Stimulated activated CD4-positive, alpha-beta T cell treated with anti-CD3 and anti-CD28 coated beads, Interleukin-15, amount 100 ng/mL, for 48 hours (primary cell): ENCODE measurements around the gene MAP1B.
"Not testable (repeated sequence)": the region's sequence is repeated elsewhere in the genome, so short reads cannot be mapped to it uniquely, and the experiment has no call there.

Experiments used
- DNase-seq, 2 donors: peaks; one replicate each; pipeline ENCODE4 v3.0.0-alpha.2; 2020; ENCODE audit warnings: low read depth in 2 of 2

Gene MAP1B

GRCh38 chr5:72107131-72107900, at the start of gene MAP1B:
MAP1B (plus strand) TSS chr5:72107475; CDS start chr5:72107532, 57 bp downstream.
- DNase-seq: no peak

DNA sequence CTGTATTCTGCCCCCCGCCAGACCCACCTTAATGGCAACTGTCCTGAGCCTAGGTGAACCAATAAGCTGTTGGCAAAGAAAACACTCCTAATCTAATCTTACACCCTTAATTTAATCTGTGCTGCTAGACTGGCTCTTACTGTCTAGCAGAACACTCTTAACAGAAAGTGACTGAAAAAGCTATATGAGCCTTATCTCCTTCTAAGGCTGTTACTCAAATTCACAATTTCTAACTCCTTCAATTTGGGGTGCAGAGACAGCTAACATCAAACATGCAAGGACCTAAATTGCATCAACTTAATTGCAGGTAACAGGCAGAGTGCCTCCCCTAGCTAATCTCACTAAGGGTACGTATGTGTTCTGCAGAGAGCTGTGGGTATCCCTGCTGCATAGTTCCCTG, 49.5 kb upstream of the MAP1B start:
- DNase-seq: no peak

GRCh38 chr5:72063219-72063819, 44.0 kb upstream of the MAP1B start:
- DNase-seq: peak in 1 of 2 donors; percentile 4

DNA sequence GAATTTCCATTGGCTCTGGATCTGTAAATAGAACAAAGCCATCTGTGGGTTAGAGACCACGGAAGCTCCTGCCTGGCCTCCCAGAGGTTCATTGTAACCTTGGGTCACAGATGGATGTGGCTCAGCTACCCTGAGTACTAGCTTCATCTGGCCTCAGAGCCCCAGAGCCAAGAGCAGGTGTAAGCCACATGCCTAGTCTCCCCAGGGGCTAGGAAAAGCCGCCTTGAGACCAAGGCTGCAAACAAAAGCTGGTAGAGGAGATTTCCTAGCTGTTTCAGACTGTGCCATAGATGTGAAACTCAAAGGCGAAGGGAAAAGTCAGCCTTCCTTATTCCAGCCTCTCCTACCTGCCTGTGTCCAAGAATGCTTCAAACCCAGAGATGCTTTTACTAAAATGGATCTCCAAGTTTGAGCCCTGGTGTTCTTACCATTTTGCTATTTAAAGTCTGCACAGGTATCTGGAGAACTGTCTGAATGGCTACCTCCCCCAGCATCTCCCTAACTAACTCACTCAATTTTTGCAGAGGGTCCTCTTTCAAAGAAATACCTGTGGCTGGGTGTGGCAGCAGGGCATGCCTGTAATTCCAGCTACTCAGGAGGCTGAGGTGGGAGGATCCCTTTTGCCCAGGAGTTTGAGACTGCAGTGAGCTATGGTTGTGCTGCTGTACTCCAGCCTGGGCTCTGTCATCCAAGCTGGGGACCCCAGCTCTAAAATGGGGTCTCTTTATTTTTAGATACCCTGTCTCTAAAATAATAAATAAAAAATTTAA, 42.3 kb upstream of the MAP1B start:
- DNase-seq: no peak

GRCh38 chr5:72065751-72066255, 41.5 kb upstream of the MAP1B start:
- DNase-seq: no peak

DNA sequence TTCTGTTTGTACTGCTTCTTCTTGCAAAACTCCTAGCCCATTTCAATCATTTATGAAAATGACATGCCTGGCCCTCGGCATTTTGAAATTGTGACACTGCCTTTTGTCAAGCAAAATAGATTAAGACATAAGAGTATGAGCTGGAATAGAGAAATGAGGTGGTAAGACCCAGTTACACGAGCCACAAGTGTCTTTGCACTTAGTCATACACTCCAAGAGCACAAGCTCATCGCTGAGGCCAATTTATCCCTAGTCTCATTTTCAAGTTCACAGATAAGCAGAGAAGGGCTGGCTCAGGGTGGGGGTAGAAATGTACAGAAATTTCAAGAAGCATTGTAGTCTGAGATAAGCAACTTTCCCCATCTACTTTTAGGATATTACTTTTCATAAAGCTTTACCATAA, 40.6 kb upstream of the MAP1B start:
- no peak for DNase-seq

GRCh38 chr5:72067682-72068470, 39.4 kb upstream of the MAP1B start:
- DNase-seq: no peak

DNA sequence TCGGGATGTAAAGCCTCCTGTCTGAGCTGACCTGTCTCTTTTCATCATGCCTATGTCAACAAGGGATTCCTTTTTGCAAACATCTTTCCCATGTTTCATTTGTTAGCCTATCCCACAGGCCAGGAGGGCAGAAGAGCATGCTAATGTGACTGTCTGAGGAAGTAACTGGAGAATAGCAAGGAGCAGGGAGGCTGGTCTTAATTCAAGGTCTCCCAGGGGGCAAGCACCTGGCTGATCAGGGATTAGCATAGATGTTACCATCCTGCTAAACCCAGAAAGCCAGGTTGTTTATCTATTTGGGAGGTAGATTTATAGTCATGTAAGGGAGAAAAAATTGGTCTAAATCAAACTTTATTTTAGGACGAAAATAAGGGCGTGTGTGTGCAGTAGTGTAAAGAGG, 36.7 kb upstream of the MAP1B start:
- no peak for DNase-seq

- no peak for DNase-seq
Observed at GRCh38 chr5:72071906-72072305, 35.4 kb upstream of the MAP1B start.

- DNase-seq: no peak
Observed at GRCh38 chr5:72074251-72074650, 33.0 kb upstream of the MAP1B start.

- no peak for DNase-seq
Observed at GRCh38 chr5:72075461-72075860, 31.8 kb upstream of the MAP1B start.

DNA sequence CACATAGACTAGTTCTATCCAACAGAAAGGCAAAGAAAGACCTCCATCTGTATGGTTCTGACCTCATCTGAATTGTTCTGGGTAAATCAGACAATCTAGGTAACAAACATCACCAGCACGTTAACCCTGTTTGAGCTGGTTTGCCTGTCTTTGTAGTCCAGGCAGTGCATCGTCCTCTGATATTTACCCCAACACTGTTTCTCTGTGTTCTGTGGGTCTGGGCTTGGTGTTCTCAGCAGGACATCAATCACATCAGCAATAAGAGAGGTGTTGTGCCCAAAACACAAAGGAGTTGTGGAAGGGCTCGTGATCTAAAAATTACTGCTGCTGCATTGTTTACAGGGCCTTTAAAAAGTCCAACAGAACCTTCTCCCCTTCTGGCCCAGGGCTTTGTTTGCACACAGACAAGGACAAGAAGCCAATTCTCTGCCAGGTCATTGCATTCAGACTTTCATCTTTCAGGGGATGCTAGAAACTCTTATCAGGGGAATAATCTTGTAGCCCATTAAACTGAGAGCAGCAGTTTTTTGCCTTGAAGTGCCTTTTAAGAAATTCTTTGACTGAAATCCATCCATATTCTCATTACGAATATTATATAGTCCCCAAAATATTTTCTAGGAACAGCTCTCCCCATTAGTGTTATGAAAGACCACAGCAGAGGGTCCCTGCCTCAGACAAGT, 30.5 kb upstream of the MAP1B start:
- no peak for DNase-seq

DNA sequence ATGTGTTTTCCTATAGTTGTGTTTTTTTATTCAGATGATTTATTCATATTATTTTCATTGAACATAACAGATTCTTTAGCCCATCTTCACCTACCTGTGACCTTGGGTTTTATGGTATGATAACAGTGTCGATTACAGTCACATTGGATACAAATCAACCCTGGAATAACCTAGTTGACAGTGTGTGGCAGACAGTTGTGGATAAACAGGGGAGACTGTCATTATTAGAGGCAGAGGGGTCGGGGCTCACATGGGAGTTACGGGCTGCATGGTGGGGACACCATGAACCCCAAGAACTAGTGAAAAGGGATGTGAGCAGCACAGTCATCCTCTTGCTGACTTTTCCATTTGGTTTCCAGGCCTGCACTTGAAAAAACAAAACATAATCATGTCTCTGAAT, 29.9 kb upstream of the MAP1B start:
- DNase-seq: no peak

DNA sequence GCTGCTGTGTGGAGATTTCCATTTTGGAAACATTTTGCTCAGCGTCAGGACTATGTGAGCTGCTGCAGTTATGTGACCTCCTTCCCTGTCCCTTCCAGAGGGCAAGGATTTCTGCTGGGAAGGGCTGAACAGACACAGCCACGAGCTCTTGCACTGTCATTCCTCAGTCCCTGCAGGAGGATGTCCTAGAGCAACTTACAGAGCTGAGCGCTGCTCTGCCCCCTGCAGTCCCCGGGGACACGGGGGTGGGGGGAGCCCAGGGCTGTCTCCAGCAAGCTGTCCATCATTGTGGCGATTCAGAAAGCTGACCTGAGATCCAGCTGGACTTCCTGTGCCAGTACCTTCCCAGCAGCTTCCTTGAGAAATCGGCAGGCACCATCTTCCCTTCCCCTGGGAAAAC, 28.0 kb upstream of the MAP1B start:
- DNase-seq: no peak

- DNase-seq: no peak
Observed at GRCh38 chr5:72082048-72082447, 25.2 kb upstream of the MAP1B start.

DNA sequence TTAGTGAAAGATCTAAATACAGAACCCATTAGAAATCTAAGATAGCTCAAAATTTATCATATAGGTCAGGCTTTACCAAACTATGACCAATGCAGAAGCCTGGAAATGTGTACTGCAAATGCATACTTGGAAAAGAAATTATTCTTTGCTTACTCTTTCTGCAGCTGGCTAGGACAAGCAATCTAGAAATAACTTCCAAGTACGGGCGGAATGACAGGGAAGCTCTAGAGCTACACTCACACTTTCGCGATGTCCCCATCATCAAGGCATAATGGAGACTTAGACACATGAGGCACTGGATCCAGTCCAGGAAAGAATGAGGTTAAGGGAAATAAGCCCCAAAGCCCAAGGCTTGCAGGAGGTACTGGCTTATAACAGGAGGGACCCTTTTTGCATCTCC, 22.4 kb upstream of the MAP1B start:
- DNase-seq: no peak

DNA sequence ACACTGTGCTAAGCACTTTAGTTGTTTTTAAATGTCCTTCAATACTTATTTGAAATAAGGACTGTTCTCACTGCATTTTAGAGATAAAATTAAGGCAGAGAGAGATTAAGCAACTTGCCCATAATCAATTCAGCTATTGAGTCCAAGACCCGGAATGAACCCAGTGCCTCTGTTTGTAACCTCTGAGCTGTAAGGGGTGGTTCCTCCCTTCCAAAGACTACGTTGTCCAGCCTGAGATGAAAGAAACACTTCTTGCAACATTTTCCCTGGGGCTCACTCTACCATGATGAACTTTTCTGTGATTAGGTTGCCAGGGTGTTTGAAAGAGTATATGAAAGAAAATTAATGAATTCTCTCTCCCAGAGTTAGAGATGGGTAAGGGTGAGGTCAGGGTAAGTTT, 22.0 kb upstream of the MAP1B start:
- DNase-seq: no peak

DNA sequence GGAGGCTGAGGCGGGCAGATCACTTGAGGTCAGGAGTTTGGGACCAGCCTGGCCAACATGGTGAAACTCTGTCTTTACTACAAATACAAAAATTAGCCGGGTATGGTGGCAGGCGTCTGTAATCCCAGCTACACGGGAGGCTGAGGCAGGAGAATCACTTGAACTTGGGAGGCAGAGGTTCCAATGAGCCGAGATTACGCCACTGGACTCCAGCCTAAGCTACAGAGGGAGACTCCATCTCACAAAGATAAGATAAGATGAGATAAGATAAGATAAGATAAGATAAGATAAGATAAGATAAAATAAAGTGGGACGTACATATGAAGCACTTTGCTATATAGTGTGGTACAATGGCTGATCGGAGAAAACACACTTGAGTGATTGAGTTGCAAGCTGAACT, 17.6 kb upstream of the MAP1B start:
- not testable (repeated sequence) for DNase-seq

DNA sequence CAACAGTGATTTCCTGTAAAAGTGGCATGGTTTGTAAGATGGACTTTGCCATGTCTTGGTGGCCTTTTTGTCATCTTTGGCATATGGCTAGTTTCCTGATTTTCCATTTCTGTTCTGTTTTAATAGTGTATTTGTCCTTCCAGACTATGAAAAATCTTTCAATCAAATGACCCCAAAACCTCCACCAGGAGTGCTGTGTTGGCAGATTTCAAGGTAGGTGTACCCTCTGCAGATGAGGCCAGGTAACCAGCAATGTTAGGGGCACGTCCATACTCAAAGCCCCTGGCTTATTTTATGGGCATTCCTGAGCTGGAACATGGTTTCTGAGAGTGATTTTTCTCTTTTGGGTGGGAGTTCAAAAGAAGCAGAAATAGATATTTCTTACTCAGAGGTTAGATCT, 15.2 kb upstream of the MAP1B start:
- no peak for DNase-seq

DNA sequence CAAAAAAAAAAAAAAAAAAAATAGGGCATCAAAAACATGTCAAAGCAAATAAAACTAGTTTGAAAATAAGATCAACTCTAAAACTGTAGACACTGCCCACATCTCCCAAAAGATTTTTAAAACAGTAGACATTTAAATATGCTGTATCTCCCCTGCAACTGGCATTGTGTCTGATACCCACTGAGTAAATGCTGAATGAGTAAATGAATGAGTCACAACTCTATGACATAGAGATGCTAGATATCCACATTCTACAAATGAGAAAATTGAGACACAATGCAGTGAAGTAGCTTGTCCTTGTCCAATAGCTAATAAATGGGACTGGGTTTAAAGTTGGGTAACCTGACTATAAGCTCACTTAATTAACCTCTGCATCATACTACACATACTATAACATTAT, 14.1 kb upstream of the MAP1B start:
- no peak for DNase-seq

DNA sequence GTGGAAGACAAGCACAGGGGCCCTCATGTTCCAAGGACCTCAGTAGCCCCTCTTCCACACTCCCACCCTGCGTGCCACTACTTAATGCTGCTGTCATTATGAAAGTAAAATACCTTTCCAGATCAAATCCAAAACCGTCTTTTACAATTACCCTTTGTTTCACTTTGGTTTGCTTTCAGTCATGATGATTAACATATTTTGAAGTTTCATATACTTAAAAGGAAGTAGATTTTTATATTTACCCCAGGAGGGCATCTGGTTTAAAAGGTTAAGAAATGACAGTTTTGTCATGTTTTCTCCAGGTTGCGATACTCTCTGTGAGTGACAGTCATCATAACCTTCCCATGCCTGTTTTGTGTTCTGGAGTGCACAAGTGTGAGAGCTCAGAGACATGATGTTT, 13.5 kb upstream of the MAP1B start:
- no peak for DNase-seq
